GM21619 (cell line): Measurements from ENCODE around the gene ACAP1.

Experiments used
- ATAC-seq: cut with Tn5 transposase; IDR thresholded peaks from one replicate; pipeline ENCODE4 v1.9.1; 2021; ENCODE audit not compliant: unreplicated experiment

The ACAP1 gene

DNA sequence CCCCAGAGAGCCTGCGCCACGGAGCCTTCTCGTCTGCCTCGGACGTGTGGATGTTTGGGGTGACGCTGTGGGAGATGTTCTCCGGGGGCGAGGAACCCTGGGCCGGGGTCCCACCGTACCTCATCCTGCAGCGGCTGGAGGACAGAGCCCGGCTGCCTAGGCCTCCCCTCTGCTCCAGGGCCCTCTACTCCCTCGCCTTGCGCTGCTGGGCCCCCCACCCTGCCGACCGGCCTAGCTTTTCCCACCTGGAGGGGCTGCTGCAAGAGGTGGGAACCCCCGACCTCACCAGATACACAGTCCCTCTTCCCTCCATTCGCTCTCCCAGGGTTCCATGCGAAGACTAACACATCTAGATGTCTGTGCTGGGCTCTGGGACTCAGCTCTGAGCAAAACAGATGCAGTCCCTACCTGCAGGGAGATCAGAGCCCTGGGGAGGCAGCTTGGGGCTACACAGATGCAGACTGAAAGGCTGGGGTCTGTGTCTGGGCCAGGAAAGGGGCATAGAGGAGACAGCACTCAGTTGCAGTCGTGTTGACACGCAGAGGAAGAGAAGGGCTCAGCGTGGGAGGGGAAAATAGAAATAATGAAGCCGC lies 48.3 kb downstream of the ACAP1 start:
- ATAC-seq, result no peak

DNA sequence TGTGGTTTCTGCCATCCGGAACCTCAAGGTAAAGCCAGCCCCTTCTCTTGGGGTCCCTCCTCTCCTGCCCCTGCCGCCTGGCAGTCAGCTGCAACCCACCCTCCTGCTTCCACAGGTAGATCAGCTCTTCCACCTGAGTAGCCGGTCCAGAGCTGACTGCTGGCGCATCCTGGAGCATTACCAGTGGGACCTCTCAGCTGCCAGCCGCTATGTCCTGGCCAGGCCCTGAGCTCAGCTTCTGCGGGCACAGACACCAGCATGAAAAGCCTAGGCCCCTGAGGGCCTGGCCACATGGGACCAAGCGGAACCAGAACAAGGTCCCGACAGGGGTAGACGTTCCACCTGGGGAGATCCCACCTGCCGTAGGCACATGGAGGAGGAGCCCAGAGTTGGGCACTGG lies 52.5 kb downstream of the ACAP1 start:
- ATAC-seq, result no peak

DNA sequence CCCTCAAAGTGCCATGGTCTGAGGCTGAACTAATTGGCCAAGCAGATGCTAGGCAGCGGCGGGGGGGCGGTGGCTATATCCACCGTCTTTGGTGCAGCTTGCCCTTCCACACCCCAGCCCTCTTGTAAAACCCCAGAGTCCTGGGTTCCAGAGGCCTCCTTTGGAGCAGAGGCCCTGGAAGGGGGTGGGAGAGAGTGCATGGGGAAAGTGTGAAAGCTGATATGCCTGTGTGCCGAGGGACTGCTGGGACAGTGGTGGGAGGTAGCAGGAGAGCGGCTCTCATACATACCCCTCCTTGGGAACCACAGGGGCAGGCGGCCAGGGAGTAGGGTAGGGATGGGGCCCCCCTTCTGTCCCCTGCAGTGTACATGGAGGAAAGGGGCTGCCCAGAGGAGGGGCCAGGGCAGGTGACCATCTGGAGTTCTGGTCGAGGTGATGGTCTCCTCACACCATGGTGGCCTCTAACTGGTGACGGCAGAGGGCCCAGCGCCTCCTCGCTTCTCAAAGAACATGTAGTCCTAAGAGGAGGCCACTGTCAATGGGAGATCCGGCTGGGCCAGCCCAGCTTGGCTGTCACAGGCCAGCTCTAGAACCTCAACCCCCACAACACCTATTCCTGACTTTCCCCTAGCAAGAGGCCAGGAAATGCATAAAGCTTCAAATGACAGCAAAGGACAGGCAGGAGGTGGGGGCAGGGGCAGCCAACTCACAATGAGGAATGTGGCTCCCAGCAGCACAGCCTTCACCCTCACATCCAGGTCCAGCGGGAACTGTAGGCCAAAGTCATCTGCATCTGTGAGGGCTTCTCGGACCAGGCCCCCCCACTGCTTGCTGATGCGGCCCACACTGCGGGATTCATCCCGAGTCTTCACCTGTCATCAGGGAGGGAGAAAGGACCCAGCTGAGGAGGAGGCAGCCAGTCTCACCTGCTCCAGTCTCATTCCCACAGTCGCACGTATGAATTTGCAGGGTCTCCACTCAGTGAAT lies 53.9 kb downstream of the ACAP1 start:
- ATAC-seq, result no peak

DNA sequence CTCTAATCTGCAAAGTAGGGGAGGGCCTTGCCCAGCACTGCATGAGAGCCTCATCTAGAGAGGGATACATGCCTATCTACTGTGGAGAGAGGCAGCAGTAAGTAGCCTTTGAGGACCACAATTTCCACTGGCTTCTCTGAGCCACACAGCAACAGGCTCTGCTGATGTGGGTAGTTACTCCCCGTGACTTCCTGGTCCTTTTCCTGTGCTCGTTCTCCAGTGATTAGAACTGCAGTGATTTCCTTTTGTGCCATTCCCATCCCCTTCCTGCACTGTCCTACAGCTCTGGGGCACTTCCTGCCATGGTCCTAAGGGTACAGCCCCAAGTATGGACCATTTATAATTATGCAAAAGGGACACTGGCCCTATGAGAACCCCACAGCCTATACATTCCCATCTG lies 55.0 kb downstream of the ACAP1 start:
- no peak for ATAC-seq

DNA sequence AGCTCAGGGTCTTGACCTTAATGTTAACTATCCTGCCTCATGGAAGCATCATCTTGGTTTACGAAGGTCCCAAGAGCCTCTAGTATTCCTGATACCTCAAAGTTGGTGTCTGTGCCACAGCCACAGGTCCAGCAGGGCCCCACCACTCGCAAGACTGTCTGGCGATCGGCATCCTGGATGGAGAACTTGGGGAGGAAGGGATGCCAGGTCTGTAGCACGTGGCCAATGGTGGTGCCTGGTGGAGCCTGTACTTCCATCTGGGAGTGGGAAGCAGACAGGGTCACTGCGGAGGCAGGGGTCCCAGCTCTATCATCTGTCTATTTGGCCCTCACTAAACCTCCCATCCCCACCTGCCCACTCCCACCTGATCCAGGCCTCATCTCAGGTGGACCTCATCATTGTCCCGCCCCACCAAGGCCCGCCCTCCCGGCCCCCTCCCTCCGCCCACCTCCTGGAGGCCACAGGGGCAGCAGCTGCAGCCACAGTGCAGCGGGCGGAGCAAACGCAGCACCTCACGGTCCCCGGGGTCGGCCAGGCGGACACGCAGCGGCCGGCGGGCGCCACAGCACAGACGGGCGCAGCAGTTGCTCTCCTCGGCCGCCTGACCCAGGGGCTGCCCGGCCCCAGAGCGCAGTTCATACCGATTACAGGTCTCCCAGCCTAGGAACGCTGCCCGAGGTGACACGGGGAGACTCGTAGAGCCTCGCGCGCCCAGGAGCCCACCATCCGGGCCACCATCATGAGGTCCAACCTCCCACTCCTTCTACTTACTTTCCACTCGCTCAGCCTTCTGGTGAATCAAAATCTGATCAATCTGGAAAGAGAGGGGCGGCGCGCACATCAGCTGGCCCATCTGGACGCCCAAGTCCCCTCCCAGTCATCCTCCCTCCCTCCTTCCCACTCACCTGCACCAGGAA lies 56.6 kb downstream of the ACAP1 start:
- no peak for ATAC-seq

DNA sequence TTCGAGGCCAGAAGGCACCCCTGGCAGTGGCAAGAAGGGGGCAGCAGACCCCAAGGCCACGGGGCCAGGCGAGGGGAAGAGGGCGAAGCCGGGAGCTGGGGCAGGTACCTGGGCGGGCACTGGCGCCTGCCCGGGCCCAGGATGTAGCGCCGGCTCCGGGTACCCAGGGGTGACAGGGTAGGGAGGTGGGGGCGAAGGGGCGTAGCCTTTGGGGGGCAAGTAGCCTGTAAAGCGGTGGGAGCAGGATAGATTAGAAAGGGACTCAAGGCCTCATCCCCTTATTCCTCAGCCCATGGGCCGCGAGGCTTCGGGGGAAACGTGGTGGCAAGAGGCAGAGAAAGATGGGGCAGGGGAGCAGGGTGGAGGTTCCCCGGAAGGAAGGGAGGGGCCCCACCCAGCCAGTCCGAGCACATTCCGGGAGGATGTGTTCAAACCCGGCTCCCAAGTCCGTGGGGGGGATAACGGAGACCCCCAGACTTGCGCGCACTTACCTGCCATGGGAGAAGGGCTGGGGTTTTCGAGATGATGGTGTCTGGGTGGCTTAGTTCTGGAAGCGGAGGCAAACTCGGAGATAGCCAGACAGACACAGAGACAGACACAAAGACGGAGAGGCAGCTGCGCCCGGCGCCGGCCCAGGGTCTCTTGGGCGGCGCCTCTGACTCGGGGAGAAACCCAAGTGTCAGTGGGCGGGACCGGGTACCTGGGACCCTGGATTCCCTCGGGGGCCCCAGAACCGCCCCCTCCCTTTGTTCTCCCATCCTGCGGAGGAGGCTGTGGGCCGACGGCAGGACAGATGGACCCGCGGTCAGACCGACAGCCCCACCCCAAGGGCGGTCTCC lies 57.5 kb downstream of the ACAP1 start:
- ATAC-seq, result peak; percentile 35

DNA sequence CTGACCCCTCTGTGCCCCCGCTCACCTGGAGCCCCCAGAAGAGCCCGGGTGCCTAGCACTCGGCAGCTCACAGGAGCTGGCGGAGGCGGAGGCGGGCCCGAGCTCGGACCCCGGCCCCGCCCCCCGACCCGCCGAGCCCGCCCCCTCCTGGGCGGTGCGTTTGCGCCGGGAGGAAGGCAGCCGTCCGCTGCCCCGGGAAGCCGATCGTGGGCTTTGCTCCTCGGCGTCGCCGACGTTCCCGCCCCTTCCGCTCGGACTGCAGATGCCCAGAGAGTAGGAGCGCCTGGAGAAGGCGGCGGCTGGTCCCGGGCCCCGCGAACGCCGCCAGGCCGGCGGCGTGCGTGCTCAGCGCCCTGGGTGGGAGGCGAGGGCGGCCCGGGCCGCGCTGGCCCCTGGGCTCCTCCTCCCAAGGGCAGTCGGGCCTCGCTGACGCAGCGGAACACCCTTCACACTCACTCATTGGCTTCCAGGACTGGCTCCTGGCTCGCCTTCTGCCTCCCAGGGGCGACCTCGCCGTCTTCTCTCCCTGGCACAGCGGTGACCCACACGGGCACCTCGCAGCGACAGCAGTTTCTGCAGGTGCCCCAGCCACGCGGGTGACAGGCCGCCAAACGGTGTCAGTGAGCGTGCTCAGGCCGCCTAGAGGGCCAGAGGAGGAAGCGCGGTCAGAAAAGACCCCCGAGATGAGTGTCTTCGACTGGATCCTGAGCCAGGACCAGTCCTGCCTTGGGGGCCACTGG lies 58.3 kb downstream of the ACAP1 start, which contains the start of gene PLSCR3:
Gene PLSCR3, minus strand, starts transcription at position 74 of the 740 bp plus-strand sequence. CDS start 415 bp downstream, outside the sequence.
- ATAC-seq, result peak; percentile 75

DNA sequence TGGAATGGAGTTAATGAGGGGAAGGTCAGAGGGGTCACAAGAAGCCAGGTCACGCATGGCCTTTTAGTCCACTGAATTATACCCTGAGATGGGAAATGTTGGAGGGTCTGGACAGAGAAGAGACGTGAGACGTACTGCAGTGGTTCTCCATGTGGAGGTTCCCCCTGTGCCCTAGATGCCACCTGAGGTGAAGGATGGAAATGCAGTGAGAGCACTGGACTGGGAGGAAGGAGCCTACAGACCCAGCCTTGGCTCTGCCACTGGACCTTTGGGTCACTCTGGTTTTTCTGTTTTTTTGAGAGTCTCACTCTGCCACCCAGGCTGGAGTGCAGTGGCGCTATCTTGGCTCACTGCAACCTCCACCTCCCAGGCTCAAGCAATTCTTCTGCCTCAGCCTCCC lies 59.8 kb downstream of the ACAP1 start:
- ATAC-seq, result no peak

DNA sequence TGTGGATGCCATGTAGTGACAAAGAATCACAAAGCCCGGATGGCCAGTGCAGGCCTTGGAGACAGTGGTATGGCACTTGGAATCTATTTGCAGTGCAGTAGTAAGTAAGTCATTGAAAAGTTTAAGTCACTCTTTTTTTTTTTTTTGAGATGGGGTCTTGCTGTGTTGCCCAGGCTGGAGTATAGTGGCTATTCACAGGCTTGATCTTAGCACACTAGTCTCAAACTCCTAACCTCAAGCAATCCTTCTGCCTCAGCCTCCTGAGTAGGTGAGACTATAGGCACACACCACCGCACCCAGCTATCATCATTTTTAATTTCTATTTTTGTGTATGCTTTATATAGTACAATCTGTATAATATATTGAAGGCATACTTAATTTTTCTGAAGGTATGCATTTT lies 62.3 kb downstream of the ACAP1 start:
- no peak for ATAC-seq
